Heart left ventricle (tissue), 13 donors: ENCODE measurements around the gene WLS.

Source experiments
- CTCF ChIP-seq, 12 donors: fragments of 200-600 bp; sonication (generic) in 4 of 12; IDR thresholded peaks; one replicate each; pipeline versions ENCODE4 v1.5.0 to v1.8.0; 2018 to 2022; ENCODE audit warnings: antibody characterized with exemption in 12 of 12, mild to moderate bottlenecking in 5 of 12
- POLR2A ChIP-seq, 2 donors: fragments of 450-650 bp; IDR thresholded peaks; one replicate each; pipeline ENCODE4 v1.6.1; 2017; ENCODE audit warnings: antibody characterized with exemption in 2 of 2, mild to moderate bottlenecking in 2 of 2, moderate library complexity in 2 of 2
- donor health status: ischemic (EF 13 %, LVEDD 7.1; RV severe dilation, severe dysfunction).
- donor health status: DM: no; HTN: yes; CAD: no.
- donor health status: DM: no; HTN: no; CAD: no.
- donor health status: ischemic (EF 25% LVEDD 6.9; RV normal size, moderate dysfunction).
- donor health status: ischemic (EF 25% LVEDD 5.7; RV mildly dilated, moderate dysfunction).
- donor health status: ischemic (EF 35%, LVEDD 5.7; RV mildly dilated, moderate dysfunction).
- donor health status: nonischemic (EF 11% LVEDD 7.7; RV severe dilation, severe dysfunction).
- donor health status: DM: yes; HTN: yes; CAD: no.
- donor health status: PGD.
- donor health status: ischemic (EF 29% LVEDD 5.4; RV normal size, mild dysfunction).
- donor health status: nonischemic (EF 23%, LVEDD 6.1; RV moderate dilation, normal function).

GRCh38 chr1:68254667-68255226, 22.4 kb upstream of the WLS start:
- TF ChIP-seq POLR2A (IDR thresholded peaks at IDR 0.05) (no peak), CTCF (IDR thresholded peaks at IDR 0.05) (no peak)
